Measurements from ENCODE around the gene PTCH1. TPM values are rescaled to one million over a fixed set of nuclear protein-coding genes. Genes with fewer than 3 reads are reported as not detected.

Gene PTCH1
- total and polyA plus RNA-seq, 10 of the 15 experiments (the other 5 are each of a cell fraction or from before 2014, with no cell fraction given): 0.16 to 6.1 (median 2.6) TPM

GRCh38 chr9:95435074-95435728, 81.6 kb downstream of the PTCH1 start:
- Histone ChIP-seq H2AFZ (ENCODE audit: control insufficient read depth, low read depth, low read length) (no peak overlapping the region), H3K9ac (ENCODE audit: control insufficient read depth, insufficient read depth, low read length) (no peak overlapping the region), H3K4me3 (no peak overlapping the region), H3K79me2 (ENCODE audit: control insufficient read depth, insufficient read depth, low read length) (no peaks in the 10 kb centered on the region), H3K4me1 (ENCODE audit: control insufficient read depth, insufficient read depth, low read length) (no peaks in the 10 kb centered on the region), H3K27me3 (replicated peaks in 1 of 2; ENCODE audit: control insufficient read depth in 2 of 2, insufficient read depth in 2 of 2, low read length in 1 of 2) (no peaks in the 10 kb centered on the region), H3K4me2 (ENCODE audit: control insufficient read depth, insufficient read depth) (no peak overlapping the region), H3K9me3 (replicated peaks; ENCODE audit: control insufficient read depth, insufficient read depth, low read length) (no peaks in the 10 kb centered on the region; the same call in 2 of the 3 replicates), H3K36me3 (ENCODE audit: control insufficient read depth in 2 of 2, insufficient read depth in 2 of 2, low read length in 1 of 2) (no peaks in the 10 kb centered on the region), H4K20me1 (ENCODE audit: control insufficient read depth, insufficient read depth) (no peaks in the 10 kb centered on the region), H3K27ac (ENCODE audit: control insufficient read depth, insufficient read depth) (no peak overlapping the region)
- POLR2A ChIA-PET: no interaction called here
- no TSS peak for BruUV-seq (replicated peaks)
- no peak for FAIRE-seq
- no peak; the same call in 2 of the 3 replicates for ATAC-seq
- CTCF ChIA-PET: no interaction called here
- WGBS (ENCODE audit: insufficient coverage, insufficient replicate concordance, low lambda C conversion rate, missing lambda C conversion rate): 53% methylated on average over 6 of the region's 6 CpGs
- no peak for DNase-seq (ENCODE audit: low read depth, low spot score)
- intact Hi-C loops (cut with micrococcal nuclease; ENCODE audit: unreplicated experiment) (no loop called here), in situ Hi-C loops (cut with MboI) (no loop called here)
- SMC1A ChIA-PET (ENCODE audit: uncharacterized antibody, unreplicated experiment): interaction anchor here (0.7 kb wide), 1 partner anchor 79 kb away, joined by 3 read pairs; no protein-coding TSS in a partner anchor
- TF ChIP-seq BACH1 (IDR thresholded peaks at IDR 0.05; ENCODE audit: borderline replicate concordance): no peak
- TF ChIP-seq RELA (IDR thresholded peaks at IDR 0.05; ENCODE audit: borderline replicate concordance, partially characterized antibody): no peak
- 0 out of 6 replicates have a peak, but pooled peaks of 1 of the 3 experiments have one; percentile 14 for TF ChIP-seq CTCF (IDR thresholded peaks at IDR 0.05 in 2 of 3, conservative IDR thresholded peaks at IDR 0.05 in 1 of 3; ENCODE audit: control insufficient read depth in 2 of 3, extremely low read depth in 1 of 3, insufficient read depth in 1 of 3, low read depth in 3 of 3, low read length in 3 of 3)
- TF ChIP-seq SUPT20H (IDR thresholded peaks at IDR 0.05; ENCODE audit: borderline replicate concordance, control insufficient read depth, low read depth, low read length): no peak
- TF ChIP-seq MAX (IDR thresholded peaks at IDR 0.05; ENCODE audit: low read depth, low read length): no peak
- TF ChIP-seq MEF2B (IDR thresholded peaks at IDR 0.05; ENCODE audit: partially characterized antibody, poor library complexity, severe bottlenecking): no peak
- RAD21 ChIA-PET (ENCODE audit: unreplicated experiment): no interaction called here

Measured in GM12878 (cell line).